Osteocyte (in vitro differentiated cells): ENCODE data around the gene GMDS. TPM values are rescaled to one million over a fixed set of nuclear protein-coding genes. Genes with fewer than 3 reads are reported as not detected.

Experiments used
- DNase-seq: peaks from one replicate; pipeline ENCODE4 v3.0.0; 2021; ENCODE audit warnings: mixed read lengths; ENCODE audit not compliant: unreplicated experiment; ENCODE audit errors: extremely low spot score
- H3K27ac Mint-ChIP-seq: one replicate; pipeline ENCODE4 v1.8.0; 2021; ENCODE audit warnings: mild to moderate bottlenecking, mixed read lengths; ENCODE audit not compliant: unreplicated experiment
- H3K27me3 Mint-ChIP-seq: one replicate; pipeline ENCODE4 v1.8.0; 2021; ENCODE audit warnings: mixed read lengths; ENCODE audit not compliant: unreplicated experiment
- H3K36me3 Mint-ChIP-seq: one replicate; pipeline ENCODE4 v1.8.0; 2021; ENCODE audit warnings: mixed read lengths; ENCODE audit not compliant: unreplicated experiment
- H3K4me1 Mint-ChIP-seq: one replicate; pipeline ENCODE4 v1.8.0; 2021; ENCODE audit warnings: mixed read lengths; ENCODE audit not compliant: unreplicated experiment
- H3K4me3 Mint-ChIP-seq: one replicate; pipeline ENCODE4 v1.8.0; 2021; ENCODE audit warnings: mild to moderate bottlenecking, moderate library complexity, mixed read lengths; ENCODE audit not compliant: unreplicated experiment
- H3K9me3 Mint-ChIP-seq: one replicate; pipeline ENCODE4 v1.8.0; 2021; ENCODE audit warnings: mixed read lengths; ENCODE audit not compliant: unreplicated experiment
- CTCF ChIP-seq: fragments of 200-600 bp; sonication (generic); IDR thresholded peaks from 2 replicates; pipeline ENCODE4 v1.5.0; 2021; ENCODE audit warnings: antibody characterized with exemption, mild to moderate bottlenecking, moderate library complexity
- total RNA-seq: library from RNA; stranded (reverse); gene quantifications from 2 replicates; pipeline ENCODE4 v1.2.1, GENCODE V29; 2021

Gene GMDS
- total RNA-seq, 1 donor from 2014 or later, result 30.7 TPM

GRCh38 chr6:1630771-1631217 lies 614.6 kb downstream of the GMDS start:
- H3K4me1 Mint-ChIP-seq, result peaks cover 40% of the 10 kb centered on the region
- no peak for DNase-seq
- H3K4me3 Mint-ChIP-seq, result no peak overlapping the region
- H3K27me3 Mint-ChIP-seq, result no peaks in the 10 kb centered on the region
- TF ChIP-seq CTCF, result no peak
- peaks cover 11% of the 10 kb centered on the region for H3K36me3 Mint-ChIP-seq
- H3K27ac Mint-ChIP-seq, result no peak overlapping the region
- H3K9me3 Mint-ChIP-seq, result no peaks in the 10 kb centered on the region

- Mint-ChIP-seq H3K9me3 (no peaks in the 10 kb centered on the region), H3K36me3 (peaks cover 11% of the 10 kb centered on the region), H3K27me3 (no peaks in the 10 kb centered on the region), H3K4me1 (peaks cover 45% of the 10 kb centered on the region), H3K4me3 (no peak overlapping the region), H3K27ac (no peak overlapping the region)
- TF ChIP-seq CTCF, result no peak
- no peak for DNase-seq
These were observed 615.1 kb downstream of the GMDS start for GRCh38 chr6:1630212-1630770.

- TF ChIP-seq CTCF, result no peak
- peak overlapping the region; percentile 97 for H3K27ac Mint-ChIP-seq
- H3K4me3 Mint-ChIP-seq, result no peak overlapping the region
- no peaks in the 10 kb centered on the region for H3K9me3 Mint-ChIP-seq
- H3K27me3 Mint-ChIP-seq, result no peaks in the 10 kb centered on the region
- H3K36me3 Mint-ChIP-seq, result peaks cover 11% of the 10 kb centered on the region
- no peak for DNase-seq
- peaks cover 49% of the 10 kb centered on the region for H3K4me1 Mint-ChIP-seq
These were observed 616.1 kb downstream of the GMDS start for GRCh38 chr6:1629316-1629715.

GRCh38 chr6:1627827-1628560 lies 617.4 kb downstream of the GMDS start:
- no peak overlapping the region for H3K4me3 Mint-ChIP-seq
- DNase-seq, result no peak
- TF ChIP-seq CTCF, result no peak
- peaks cover 14% of the 10 kb centered on the region for H3K36me3 Mint-ChIP-seq
- peak overlapping the region; percentile 97 for H3K27ac Mint-ChIP-seq
- H3K4me1 Mint-ChIP-seq, result peaks cover 57% of the 10 kb centered on the region
- H3K9me3 Mint-ChIP-seq, result no peaks in the 10 kb centered on the region
- H3K27me3 Mint-ChIP-seq, result no peaks in the 10 kb centered on the region

GRCh38 chr6:1626481-1626880 lies 618.9 kb downstream of the GMDS start:
- H3K36me3 Mint-ChIP-seq, result peaks cover 9% of the 10 kb centered on the region
- peaks cover 72% of the 10 kb centered on the region for H3K4me1 Mint-ChIP-seq
- no peaks in the 10 kb centered on the region for H3K9me3 Mint-ChIP-seq
- H3K4me3 Mint-ChIP-seq, result peak overlapping the region; percentile 82
- no peak for TF ChIP-seq CTCF
- H3K27me3 Mint-ChIP-seq, result no peaks in the 10 kb centered on the region
- peak overlapping the region; percentile 97 for H3K27ac Mint-ChIP-seq
- DNase-seq, result no peak
